NCI-H2196 treated with DMSO at 0.1 percent for 48 hours (cell line): ENCODE data around the gene FAM120B.
A peak's percentile ranks its signal among the peaks of the same experiment; 100 is the strongest.

Experiments used
- DNase-seq: peaks from one replicate; lab custom pipeline; 2025; ENCODE audit not compliant: unreplicated experiment; lab: John Stamatoyannopoulos, UW

Gene FAM120B

GRCh38 chr6:170286246-170286933 lies 20.2 kb upstream of the FAM120B start:
- peak; percentile 49 for DNase-seq

- no peak for DNase-seq
Measured at GRCh38 chr6:170286934-170287265, 19.7 kb upstream of the FAM120B start.

GRCh38 chr6:170287371-170287876 lies 19.1 kb upstream of the FAM120B start:
- DNase-seq = no peak

- DNase-seq = no peak
Measured at GRCh38 chr6:170288091-170288631, 18.4 kb upstream of the FAM120B start.

- no peak for DNase-seq
Measured at GRCh38 chr6:170288852-170289179, 17.7 kb upstream of the FAM120B start.

GRCh38 chr6:170289180-170289931 lies 17.2 kb upstream of the FAM120B start:
- DNase-seq = no peak

- no peak for DNase-seq
Measured at GRCh38 chr6:170289951-170290295, 16.6 kb upstream of the FAM120B start.

- DNase-seq = peak; percentile 32
Measured at GRCh38 chr6:170290296-170291128, 16.0 kb upstream of the FAM120B start, which contains the start of gene DLL1. DLL1 (minus strand) TSS chr6:170291078; CDS start chr6:170290139, 939 bp downstream.

- peak; percentile 23 for DNase-seq
Measured at GRCh38 chr6:170291271-170292110, 15.1 kb upstream of the FAM120B start.

GRCh38 chr6:170292111-170292406 lies 14.5 kb upstream of the FAM120B start:
- no peak for DNase-seq

GRCh38 chr6:170292407-170293158 lies 14.0 kb upstream of the FAM120B start:
- no peak for DNase-seq

- no peak for DNase-seq
Measured at GRCh38 chr6:170293341-170294231, 13.0 kb upstream of the FAM120B start.

GRCh38 chr6:170294298-170294730 lies 12.2 kb upstream of the FAM120B start:
- DNase-seq = no peak

- no peak for DNase-seq
Measured at GRCh38 chr6:170294813-170295509, 11.6 kb upstream of the FAM120B start.

- DNase-seq = peak; percentile 42
Measured at GRCh38 chr6:170295510-170296422, 10.8 kb upstream of the FAM120B start.

GRCh38 chr6:170296423-170296745 lies 10.2 kb upstream of the FAM120B start:
- no peak for DNase-seq

GRCh38 chr6:170296746-170297575 lies 9.6 kb upstream of the FAM120B start:
- no peak for DNase-seq
